Measurements from ENCODE around the gene MRPL51.
"Not testable (repeated sequence)": the region's sequence is repeated elsewhere in the genome, so short reads cannot be mapped to it uniquely, and the experiment has no call there.

MRPL51 gene

DNA sequence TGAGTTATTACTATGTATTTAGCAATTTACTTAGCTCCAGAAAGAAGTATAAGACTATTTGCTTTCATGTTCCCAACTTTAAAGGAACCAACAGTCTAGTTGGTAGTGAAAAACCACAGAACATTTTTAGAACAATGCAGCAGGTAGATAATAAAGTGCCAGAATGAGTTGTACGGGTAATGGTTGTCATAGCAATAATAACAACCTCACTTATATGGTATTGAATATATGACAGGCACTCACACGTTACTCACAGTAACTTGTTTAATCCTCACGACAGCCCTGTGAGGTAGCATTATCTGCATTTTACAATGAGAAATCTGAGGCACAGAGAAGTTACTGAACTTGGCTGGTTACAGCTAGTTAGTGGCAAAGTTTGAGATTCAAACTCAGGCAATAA lies 30.6 kb upstream of the MRPL51 start:
- TF ChIP-seq POU2F2 (IDR thresholded peaks at IDR 0.05; ENCODE audit: low read depth, low read length) (no peak), SPI1 (IDR thresholded peaks at IDR 0.05; ENCODE audit: low read depth, low read length) (no peak), TAF1 (IDR thresholded peaks at IDR 0.05; ENCODE audit: low read depth, low read length) (no peak), POLR2A (IDR thresholded peaks at IDR 0.05; ENCODE audit: low read depth, low read length) (no peak), PAX5 (IDR thresholded peaks at IDR 0.05; ENCODE audit: insufficient read depth, low read length, severe bottlenecking) (no peak), POLR2AphosphoS5 (IDR thresholded peaks at IDR 0.05; ENCODE audit: low read depth, low read length) (no peak)
- DNase-seq (ENCODE audit: insufficient read length, low spot score) = no peak
- no peak for FAIRE-seq

DNA sequence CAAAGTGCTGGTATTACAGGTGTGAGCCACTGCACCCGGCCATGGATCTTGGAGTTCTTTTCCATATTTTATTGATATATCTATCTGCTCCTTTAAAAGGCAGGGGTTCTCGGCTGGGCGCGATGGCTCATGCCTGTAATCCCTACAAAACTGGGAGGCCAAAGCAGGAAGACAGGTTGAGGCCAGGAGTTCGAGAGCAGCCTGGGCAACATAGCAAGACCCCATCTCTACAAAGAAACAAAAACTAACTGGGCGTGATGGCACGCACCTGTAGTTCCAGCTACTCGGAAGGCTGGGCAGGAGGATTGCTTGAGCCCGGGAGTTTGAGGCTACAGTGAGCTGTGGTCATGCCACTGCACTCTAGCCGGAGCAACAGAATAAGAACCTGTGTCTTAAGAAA lies 29.1 kb upstream of the MRPL51 start:
- TF ChIP-seq POLR2A (IDR thresholded peaks at IDR 0.05; ENCODE audit: low read depth, low read length) = no peak
- TF ChIP-seq POLR2AphosphoS5 (IDR thresholded peaks at IDR 0.05; ENCODE audit: low read depth, low read length) = no peak
- no peak for TF ChIP-seq POU2F2 (IDR thresholded peaks at IDR 0.05; ENCODE audit: low read depth, low read length)
- TF ChIP-seq TAF1 (IDR thresholded peaks at IDR 0.05; ENCODE audit: low read depth, low read length) = no peak
- TF ChIP-seq PAX5 (IDR thresholded peaks at IDR 0.05; ENCODE audit: insufficient read depth, low read length, severe bottlenecking) = no peak
- TF ChIP-seq SPI1 (IDR thresholded peaks at IDR 0.05; ENCODE audit: low read depth, low read length) = no peak
- DNase-seq (ENCODE audit: insufficient read length, low spot score) (no peak), FAIRE-seq (no peak)

DNA sequence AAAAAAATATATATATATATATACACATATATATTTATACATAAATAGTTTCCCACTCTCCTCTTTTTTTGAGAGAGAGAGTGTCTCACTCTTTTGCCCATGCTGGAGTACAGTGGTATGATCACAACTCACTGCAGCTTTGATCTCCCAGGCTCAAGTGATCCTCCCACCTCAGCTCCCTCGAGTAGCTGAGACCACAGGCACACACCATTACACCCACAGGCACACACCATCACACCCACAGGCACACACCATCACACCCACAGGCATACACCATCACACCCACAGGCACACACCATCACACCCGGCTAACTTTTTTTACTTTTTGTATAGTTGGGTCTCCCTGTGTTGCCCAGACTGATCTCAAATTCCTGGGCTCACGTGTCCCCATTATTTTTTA lies 27.1 kb upstream of the MRPL51 start:
- FAIRE-seq = no peak
- TF ChIP-seq POLR2A (IDR thresholded peaks at IDR 0.05; ENCODE audit: low read depth, low read length) (no peak), POU2F2 (IDR thresholded peaks at IDR 0.05; ENCODE audit: low read depth, low read length) (no peak)

DNA sequence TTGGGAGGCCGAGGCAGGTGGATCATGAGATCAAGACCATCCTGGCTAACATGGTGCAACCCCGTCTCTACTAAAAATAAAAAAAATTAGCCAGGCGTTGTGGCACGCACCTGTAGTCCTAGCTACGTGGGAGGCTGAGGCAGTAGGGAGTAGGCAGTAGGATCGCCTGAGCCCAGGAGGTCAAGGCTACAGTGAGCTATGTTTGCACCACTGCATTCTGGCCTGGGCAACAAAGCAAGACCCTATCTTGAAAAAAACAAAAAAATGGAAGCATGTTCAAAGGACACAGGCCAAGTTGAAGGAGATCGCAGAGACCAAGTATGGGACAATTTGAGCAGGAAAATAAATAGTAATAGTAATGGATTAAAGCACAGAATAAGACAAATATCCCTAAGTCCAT lies 15.0 kb upstream of the MRPL51 start:
- DNase-seq (ENCODE audit: insufficient read length, low spot score) = no peak
- FAIRE-seq = no peak
- TF ChIP-seq POU2F2 (IDR thresholded peaks at IDR 0.05; ENCODE audit: low read depth, low read length) = no peak
- TF ChIP-seq PAX5 (IDR thresholded peaks at IDR 0.05; ENCODE audit: insufficient read depth, low read length, severe bottlenecking) = no peak
- TF ChIP-seq TAF1 (IDR thresholded peaks at IDR 0.05; ENCODE audit: low read depth, low read length) = no peak
- no peak for TF ChIP-seq SPI1 (IDR thresholded peaks at IDR 0.05; ENCODE audit: low read depth, low read length)
- no peak for TF ChIP-seq POLR2AphosphoS5 (IDR thresholded peaks at IDR 0.05; ENCODE audit: low read depth, low read length)
- no peak for TF ChIP-seq POLR2A (IDR thresholded peaks at IDR 0.05; ENCODE audit: low read depth, low read length)

More for the DNA sequence above, 27.1 kb upstream of the MRPL51 start:
- DNase-seq (ENCODE audit: insufficient read length, low spot score) = no peak

DNA sequence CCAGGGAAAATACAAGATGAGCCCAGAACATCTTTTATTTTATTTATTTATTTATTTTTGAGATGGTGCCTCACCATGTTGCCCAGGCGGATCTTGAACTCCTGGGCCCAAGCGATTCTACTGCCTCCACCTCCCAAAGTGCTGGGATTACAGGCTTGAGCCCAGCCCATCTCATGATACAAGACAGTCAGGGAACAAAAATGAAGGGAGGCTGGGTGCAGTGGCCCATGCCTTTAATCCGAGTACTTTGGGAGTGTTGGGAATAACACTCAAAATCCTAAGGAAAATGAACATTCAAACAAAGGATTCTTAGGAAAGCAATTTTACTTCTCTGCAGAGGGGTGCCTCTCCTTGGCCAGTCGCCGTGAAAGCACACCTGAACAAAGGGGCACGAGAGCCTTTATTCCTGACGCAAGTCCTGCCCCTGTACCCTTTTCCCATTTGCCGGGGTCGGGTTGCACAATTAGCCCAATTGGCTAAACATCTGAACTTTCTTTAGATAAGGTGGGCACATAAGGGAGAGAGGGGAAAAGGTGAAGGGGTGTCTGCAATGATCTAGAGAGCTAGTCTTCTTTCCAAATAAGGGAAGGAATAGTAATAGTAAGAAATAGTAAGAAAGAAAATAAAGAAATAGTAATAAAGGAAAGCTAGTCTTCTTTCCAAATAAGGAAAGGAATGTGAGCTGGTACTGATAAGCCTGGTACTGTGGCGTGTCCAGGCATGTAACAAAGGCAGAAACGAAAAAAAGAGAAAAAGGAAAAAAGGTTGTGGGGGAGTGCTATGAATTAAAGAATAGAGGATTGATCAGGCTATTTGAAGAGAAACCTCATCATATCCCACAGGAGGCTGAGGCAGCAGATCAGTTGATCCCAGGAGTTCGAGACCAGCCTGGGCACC lies 14.3 kb upstream of the MRPL51 start:
- no peak for FAIRE-seq
- TF ChIP-seq TAF1 (IDR thresholded peaks at IDR 0.05; ENCODE audit: low read depth, low read length) (no peak), SPI1 (IDR thresholded peaks at IDR 0.05; ENCODE audit: low read depth, low read length) (no peak), PAX5 (IDR thresholded peaks at IDR 0.05; ENCODE audit: insufficient read depth, low read length, severe bottlenecking) (no peak), POU2F2 (IDR thresholded peaks at IDR 0.05; ENCODE audit: low read depth, low read length) (no peak), POLR2A (IDR thresholded peaks at IDR 0.05; ENCODE audit: low read depth, low read length) (no peak), POLR2AphosphoS5 (IDR thresholded peaks at IDR 0.05; ENCODE audit: low read depth, low read length) (no peak)
- no peak for DNase-seq (ENCODE audit: insufficient read length, low spot score)

DNA sequence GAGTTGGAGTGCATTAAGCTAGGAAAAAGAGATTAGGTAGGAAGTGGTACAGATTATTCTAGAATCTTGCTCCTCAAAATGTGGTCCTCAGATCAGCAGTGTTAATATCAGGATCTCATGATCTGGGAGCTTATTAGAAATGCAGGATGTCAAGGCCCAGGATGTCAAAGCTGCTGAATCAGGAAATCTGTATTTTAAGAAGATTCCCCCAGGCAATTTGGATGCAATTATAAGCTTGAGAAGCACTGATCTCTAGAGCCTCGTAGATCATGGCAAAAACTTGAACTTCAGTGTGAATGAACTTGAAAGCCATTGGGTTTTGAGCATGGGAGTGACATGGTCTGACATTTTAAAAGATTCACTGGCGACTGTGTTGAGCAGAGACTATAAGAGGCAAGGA lies 7.4 kb upstream of the MRPL51 start:
- TF ChIP-seq POU2F2 (IDR thresholded peaks at IDR 0.05; ENCODE audit: low read depth, low read length) (no peak), PAX5 (IDR thresholded peaks at IDR 0.05; ENCODE audit: insufficient read depth, low read length, severe bottlenecking) (no peak), POLR2A (IDR thresholded peaks at IDR 0.05; ENCODE audit: low read depth, low read length) (no peak), TAF1 (IDR thresholded peaks at IDR 0.05; ENCODE audit: low read depth, low read length) (no peak), POLR2AphosphoS5 (IDR thresholded peaks at IDR 0.05; ENCODE audit: low read depth, low read length) (no peak), SPI1 (IDR thresholded peaks at IDR 0.05; ENCODE audit: low read depth, low read length) (no peak)

DNA sequence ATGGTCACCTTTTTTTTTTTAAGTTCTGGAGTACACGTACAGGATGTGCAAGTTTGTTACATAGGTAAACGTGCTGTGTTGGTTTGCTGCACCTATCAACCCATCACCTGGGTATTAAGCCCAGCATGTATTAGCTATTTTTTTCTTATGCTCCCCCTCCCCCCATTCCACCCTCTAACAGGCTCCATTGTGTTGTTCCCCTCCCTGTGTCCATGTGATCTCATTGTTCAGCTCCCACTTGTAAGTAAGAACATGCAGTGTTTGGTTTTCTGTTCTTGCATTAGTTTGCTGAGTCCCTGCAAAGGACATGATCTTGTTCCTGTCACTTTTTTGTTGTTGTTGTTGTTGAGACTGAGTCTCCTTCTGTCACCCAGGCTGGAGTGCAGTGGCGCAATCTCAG lies 4.2 kb upstream of the MRPL51 start:
- DNase-seq (ENCODE audit: insufficient read length, low spot score) = not testable (repeated sequence)

More for the DNA sequence above, 7.4 kb upstream of the MRPL51 start:
- FAIRE-seq (no peak), DNase-seq (ENCODE audit: insufficient read length, low spot score) (no peak)

DNA sequence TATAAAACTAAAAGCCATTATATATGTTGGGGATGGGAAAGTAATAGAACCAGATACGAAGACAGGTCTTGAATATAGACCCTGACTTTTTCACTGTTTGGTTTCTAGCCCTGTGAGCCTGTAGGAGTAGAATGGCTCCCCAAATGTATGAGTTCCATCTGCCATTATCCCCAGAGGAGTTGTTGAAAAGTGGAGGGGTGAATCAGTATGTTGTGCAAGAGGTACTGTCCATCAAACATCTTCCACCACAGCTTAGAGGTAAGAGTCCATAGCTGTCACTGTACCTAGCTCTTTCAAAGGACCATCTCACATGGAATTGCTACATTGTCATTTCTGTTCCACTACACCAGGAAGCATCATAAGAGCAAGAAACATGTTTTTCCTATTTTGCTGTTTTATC lies 1.9 kb upstream of the MRPL51 start:
- no peak for FAIRE-seq
- TF ChIP-seq SPI1 (IDR thresholded peaks at IDR 0.05; ENCODE audit: low read depth, low read length) (no peak), POLR2A (IDR thresholded peaks at IDR 0.05; ENCODE audit: low read depth, low read length) (no peak), POU2F2 (IDR thresholded peaks at IDR 0.05; ENCODE audit: low read depth, low read length) (no peak), TAF1 (IDR thresholded peaks at IDR 0.05; ENCODE audit: low read depth, low read length) (no peak)
- no peak for DNase-seq (ENCODE audit: insufficient read length, low spot score)

More for the DNA sequence above, 4.2 kb upstream of the MRPL51 start:
- not testable (repeated sequence) for FAIRE-seq

DNA sequence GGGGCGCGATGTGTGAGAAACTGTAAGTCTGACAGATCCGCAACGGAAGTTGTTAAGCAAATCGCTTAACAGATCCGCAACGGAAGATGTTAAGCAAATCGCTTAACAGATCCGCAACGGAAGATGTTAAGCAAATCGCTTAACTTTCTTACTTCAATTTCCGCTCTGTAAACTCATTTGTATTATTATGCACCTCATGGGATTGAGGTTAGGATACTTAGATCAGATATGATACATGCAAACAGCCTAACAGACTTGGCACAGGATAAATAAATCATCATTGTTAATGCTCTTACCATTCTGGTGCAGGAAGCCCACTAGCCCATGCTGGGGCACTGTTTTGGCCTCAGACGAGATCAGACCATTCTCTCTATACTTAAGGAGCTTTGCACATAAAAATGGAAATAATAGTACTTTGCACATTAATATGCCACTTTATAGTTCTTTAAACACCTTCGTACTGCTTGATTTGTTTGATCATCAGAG lies 1.2 kb upstream of the MRPL51 start:
- FAIRE-seq (no peak), DNase-seq (ENCODE audit: insufficient read length, low spot score) (no peak)
- TF ChIP-seq POLR2A (IDR thresholded peaks at IDR 0.05; ENCODE audit: low read depth, low read length) (no peak), PAX5 (IDR thresholded peaks at IDR 0.05; ENCODE audit: insufficient read depth, low read length, severe bottlenecking) (no peak), POU2F2 (IDR thresholded peaks at IDR 0.05; ENCODE audit: low read depth, low read length) (no peak)

DNA sequence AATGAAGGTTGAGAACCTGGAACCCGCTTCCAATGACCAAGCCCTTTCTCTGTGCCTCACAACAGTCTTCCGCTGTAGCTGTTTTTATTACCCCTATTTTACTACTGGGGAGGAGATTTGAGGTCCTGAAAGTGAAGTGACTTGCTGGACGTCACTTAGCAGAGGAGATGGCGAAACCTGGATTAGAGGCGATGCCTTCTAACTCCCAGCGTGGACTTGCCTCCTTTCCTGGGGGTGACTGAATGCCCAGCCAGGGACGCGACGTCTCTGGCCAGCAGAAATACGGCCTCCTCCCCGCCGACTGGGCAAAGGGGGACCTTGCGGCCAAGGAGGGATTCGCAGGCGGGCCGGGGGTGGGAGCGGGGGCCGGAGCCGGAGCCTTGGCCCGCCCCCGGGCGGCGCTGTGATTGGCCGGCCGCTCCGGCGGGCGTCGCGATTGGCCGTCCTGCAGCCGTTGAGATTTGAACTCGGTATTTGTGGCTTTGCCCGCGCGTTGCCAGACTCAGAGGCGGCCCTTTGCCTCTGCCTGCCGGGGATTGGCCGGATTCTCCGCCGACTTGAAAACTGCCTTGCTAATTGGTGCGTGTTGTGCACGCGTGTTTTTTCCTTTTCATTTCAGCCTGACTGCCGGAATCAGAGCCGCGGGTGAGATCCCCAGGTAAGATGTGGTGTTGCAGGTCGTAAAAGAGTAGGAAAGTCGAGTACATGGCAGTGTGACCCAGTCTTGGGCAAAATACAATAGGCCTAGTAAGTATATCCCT lies 615 bp upstream of the MRPL51 start, which contains the start of gene NCAPD2:
Gene NCAPD2, plus strand, starts transcription at position 606 of the 761 bp plus-strand sequence. CDS start 997 bp downstream, outside the sequence.
- TF ChIP-seq POLR2AphosphoS5 (IDR thresholded peaks at IDR 0.05; ENCODE audit: low read depth, low read length) = peak; percentile 72
- peak; percentile 39 for TF ChIP-seq TAF1 (IDR thresholded peaks at IDR 0.05; ENCODE audit: low read depth, low read length)
- peak; percentile 71; the same call in 1 of the 2 replicates for TF ChIP-seq POLR2A (IDR thresholded peaks at IDR 0.05; ENCODE audit: low read depth, low read length)
- TF ChIP-seq PAX5 (IDR thresholded peaks at IDR 0.05; ENCODE audit: insufficient read depth, low read length, severe bottlenecking) = no peak
- 0 out of 2 replicates have a peak, but pooled peaks have one; percentile 10 for TF ChIP-seq POU2F2 (IDR thresholded peaks at IDR 0.05; ENCODE audit: low read depth, low read length)
- no peak for TF ChIP-seq SPI1 (IDR thresholded peaks at IDR 0.05; ENCODE audit: low read depth, low read length)
- DNase-seq (ENCODE audit: insufficient read length, low spot score) (peak; percentile 82), FAIRE-seq (no peak)

DNA sequence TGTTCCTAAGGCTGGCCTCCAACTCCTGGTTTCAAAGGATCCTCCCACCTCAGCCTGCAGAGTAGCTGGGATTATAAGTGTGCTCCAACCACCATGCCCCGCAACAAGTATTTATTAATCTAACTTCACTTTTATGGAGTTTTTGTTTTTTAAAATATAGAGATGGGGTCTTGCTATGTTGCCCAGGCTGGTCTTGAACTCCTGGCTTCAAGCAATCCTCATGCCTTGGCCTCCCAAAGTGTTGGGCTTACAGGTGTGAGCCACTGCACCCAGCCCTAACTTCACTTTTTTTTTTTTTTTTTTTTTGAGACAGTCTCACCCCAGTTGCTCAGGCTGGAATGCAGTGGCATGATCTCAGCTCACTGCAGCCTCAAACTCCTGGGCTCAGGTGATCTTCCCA lies 2.4 kb downstream of the MRPL51 start:
- DNase-seq (ENCODE audit: insufficient read length, low spot score); FAIRE-seq: not testable (repeated sequence)
